ENCODE data around the gene FAM241A. TPM values are rescaled to one million over a fixed set of nuclear protein-coding genes. Genes with fewer than 3 reads are reported as not detected.

FAM241A gene
- total RNA-seq, 1 experiment from 2014 or later: 10.9 TPM

DNA sequence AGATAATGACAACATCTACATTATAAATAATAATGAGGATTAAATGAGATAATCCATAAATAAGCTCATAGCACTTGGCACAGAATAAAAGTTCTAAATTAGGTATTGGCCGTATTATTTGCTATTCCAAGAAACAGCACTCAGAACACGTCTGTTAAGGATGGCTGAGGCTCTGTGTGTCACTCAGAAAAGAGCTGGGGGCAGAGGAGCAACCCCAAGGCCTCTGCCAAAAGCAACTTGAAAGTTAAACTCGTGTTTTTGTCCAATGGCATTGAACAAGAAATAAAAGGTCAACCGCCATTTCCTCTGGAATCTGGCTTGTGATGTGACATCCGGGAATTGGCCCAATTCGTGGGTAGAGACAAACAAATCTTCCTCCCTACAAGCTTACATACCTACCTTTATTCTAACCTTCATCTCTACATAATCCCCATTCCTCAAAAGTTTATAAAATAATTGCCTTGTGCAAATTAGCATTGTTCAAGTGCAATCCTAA lies 42.3 kb upstream of the FAM241A start:
- H3K36me3 Mint-ChIP-seq (ENCODE audit: insufficient read depth, unreplicated experiment): no peaks in the 10 kb centered on the region
- CTCF ChIA-PET: interaction anchor here (0.5 to 11.6 kb wide), 11 partner anchors 28 to 218 kb away, joined by 3 to 206 read pairs (median 5); no protein-coding TSS in a partner anchor
- intact Hi-C loops (cut with micrococcal nuclease): no loop called here
- TF ChIP-seq, protein P1, sequence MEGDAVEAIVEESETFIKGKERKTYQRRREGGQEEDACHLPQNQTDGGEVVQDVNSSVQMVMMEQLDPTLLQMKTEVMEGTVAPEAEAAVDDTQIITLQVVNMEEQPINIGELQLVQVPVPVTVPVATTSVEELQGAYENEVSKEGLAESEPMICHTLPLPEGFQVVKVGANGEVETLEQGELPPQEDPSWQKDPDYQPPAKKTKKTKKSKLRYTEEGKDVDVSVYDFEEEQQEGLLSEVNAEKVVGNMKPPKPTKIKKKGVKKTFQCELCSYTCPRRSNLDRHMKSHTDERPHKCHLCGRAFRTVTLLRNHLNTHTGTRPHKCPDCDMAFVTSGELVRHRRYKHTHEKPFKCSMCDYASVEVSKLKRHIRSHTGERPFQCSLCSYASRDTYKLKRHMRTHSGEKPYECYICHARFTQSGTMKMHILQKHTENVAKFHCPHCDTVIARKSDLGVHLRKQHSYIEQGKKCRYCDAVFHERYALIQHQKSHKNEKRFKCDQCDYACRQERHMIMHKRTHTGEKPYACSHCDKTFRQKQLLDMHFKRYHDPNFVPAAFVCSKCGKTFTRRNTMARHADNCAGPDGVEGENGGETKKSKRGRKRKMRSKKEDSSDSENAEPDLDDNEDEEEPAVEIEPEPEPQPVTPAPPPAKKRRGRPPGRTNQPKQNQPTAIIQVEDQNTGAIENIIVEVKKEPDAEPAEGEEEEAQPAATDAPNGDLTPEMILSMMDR (IDR thresholded peaks at IDR 0.05; ENCODE audit: unreplicated experiment): no peak
- H3K4me3 Mint-ChIP-seq (ENCODE audit: unreplicated experiment): no peak overlapping the region
- H3K27ac Mint-ChIP-seq (ENCODE audit: low read depth, unreplicated experiment): no peak overlapping the region
- POLR2A ChIA-PET: interaction anchor here (1.8 kb wide), 1 partner anchor 10 kb away, joined by 5 read pairs; no protein-coding TSS in a partner anchor
- BruUV-seq (replicated peaks): no TSS peak
- no peaks in the 10 kb centered on the region for H3K9me3 Mint-ChIP-seq (ENCODE audit: unreplicated experiment)
- no peak for DNase-seq (ENCODE audit: unreplicated experiment)
- H3K27me3 Mint-ChIP-seq (ENCODE audit: insufficient read depth, unreplicated experiment): no peaks in the 10 kb centered on the region
- H3K4me1 Mint-ChIP-seq (ENCODE audit: insufficient read depth, unreplicated experiment): peaks cover 7% of the 10 kb centered on the region

DNA sequence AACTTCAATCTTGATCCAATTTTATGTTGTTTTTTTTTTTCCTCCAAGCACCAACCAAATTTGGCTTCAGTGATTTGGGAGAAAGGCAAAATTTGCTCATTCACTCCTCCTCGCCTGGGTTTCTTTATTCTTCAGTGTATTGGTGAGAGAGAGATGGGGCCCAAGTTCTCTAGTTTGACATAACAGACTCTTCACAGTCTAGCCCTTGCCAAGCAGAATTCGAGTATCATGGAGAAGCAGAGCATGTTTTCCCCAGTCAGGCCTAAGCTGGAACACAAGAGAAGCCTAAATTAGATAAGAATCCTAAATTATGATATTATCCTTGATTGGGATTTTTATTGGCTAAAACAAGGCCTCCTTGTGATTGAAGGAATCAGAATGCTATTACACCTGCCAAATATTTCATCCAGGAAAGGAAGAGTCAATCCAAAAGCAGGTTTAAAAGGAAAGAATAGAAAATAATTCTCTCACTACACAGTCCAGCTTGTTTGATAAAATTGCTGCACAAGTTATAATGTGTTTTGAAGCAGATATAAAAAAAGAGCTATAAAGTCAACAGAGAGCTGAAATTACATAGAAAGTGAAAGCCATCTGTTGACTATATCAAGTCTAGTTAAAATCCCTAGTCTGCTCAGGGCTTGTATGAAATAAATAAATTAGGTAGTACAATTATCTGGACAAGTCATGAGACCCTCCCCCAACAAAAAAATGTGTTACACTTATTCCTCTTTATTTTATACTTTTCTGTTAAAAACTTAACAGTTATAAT lies 39.9 kb upstream of the FAM241A start:
- Mint-ChIP-seq H3K27ac (ENCODE audit: low read depth, unreplicated experiment) (no peak overlapping the region), H3K36me3 (ENCODE audit: insufficient read depth, unreplicated experiment) (no peaks in the 10 kb centered on the region), H3K4me3 (ENCODE audit: unreplicated experiment) (no peak overlapping the region), H3K9me3 (ENCODE audit: unreplicated experiment) (no peaks in the 10 kb centered on the region), H3K27me3 (ENCODE audit: insufficient read depth, unreplicated experiment) (no peaks in the 10 kb centered on the region), H3K4me1 (ENCODE audit: insufficient read depth, unreplicated experiment) (no peaks in the 10 kb centered on the region)
- intact Hi-C loops (cut with micrococcal nuclease): no loop called here
- ChIA-PET POLR2A (interaction anchor here (0.9 to 1.1 kb wide), 2 partner anchors 55 to 142 kb away, joined by 3 to 5 read pairs; no protein-coding TSS in a partner anchor), CTCF (interaction anchor here (0.7 to 11.6 kb wide), 3 partner anchors 85 to 1706 kb away, joined by 3 to 206 read pairs (median 8); no protein-coding TSS in a partner anchor)
- TF ChIP-seq, protein P1 (IDR thresholded peaks at IDR 0.05; ENCODE audit: unreplicated experiment): no peak
- no TSS peak for BruUV-seq (replicated peaks)
- no peak for DNase-seq (ENCODE audit: unreplicated experiment)

DNA sequence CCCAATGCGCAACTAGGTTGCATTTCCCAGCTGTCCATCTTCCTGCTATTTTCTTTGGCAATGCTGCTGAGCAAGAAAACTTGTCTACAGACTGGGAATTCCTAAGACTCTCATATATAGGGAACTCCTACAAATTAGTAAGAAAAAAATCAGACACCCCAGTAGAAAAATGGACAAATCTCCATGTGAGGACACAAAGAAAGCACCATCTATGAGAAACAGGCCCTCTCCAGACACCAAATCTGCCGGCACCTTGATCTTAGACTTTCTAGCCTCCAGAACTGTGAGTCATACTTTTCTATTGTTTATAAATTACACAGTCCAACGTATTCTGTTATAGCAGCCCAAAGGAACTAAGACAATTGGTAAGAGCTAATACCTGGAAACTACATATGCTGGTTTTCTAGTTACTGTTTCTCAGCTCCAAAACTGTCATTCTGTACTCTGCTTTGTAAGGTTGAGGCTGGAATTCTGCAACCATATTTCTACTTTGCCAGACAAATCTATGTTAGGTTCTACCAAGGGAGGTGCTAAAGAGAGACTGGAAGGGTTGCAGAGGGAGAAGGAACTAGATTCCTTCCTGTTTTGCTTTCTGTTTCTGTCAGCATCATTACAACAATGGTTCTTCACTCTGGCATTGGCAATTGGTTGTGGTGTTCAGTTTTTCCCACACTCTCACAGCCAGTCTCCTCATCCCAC lies 35.7 kb upstream of the FAM241A start:
- H3K36me3 Mint-ChIP-seq (ENCODE audit: insufficient read depth, unreplicated experiment): peaks cover 6% of the 10 kb centered on the region
- intact Hi-C loops (cut with micrococcal nuclease): loop anchor here (5.0 kb wide), 1 partner anchor 38 kb away; the partner anchor contains the start of gene FAM241A
- ChIA-PET POLR2A (interaction anchor here (1.0 to 1.7 kb wide), 7 partner anchors 10 to 187 kb away, joined by 3 to 5 read pairs (median 3); partner anchors contain the start of gene ALPK1), CTCF (interaction anchor here (0.6 to 1.2 kb wide), 8 partner anchors 9 to 468 kb away, joined by 3 to 7 read pairs (median 4); no protein-coding TSS in a partner anchor)
- H3K27ac Mint-ChIP-seq (ENCODE audit: low read depth, unreplicated experiment): no peak overlapping the region
- H3K4me3 Mint-ChIP-seq (ENCODE audit: unreplicated experiment): no peak overlapping the region
- peak; percentile 78 for DNase-seq (ENCODE audit: unreplicated experiment)
- BruUV-seq (replicated peaks): no TSS peak
- TF ChIP-seq, protein P1 (IDR thresholded peaks at IDR 0.05; ENCODE audit: unreplicated experiment): no peak
- no peaks in the 10 kb centered on the region for H3K27me3 Mint-ChIP-seq (ENCODE audit: insufficient read depth, unreplicated experiment)
- no peaks in the 10 kb centered on the region for H3K9me3 Mint-ChIP-seq (ENCODE audit: unreplicated experiment)
- H3K4me1 Mint-ChIP-seq (ENCODE audit: insufficient read depth, unreplicated experiment): peaks cover 16% of the 10 kb centered on the region

DNA sequence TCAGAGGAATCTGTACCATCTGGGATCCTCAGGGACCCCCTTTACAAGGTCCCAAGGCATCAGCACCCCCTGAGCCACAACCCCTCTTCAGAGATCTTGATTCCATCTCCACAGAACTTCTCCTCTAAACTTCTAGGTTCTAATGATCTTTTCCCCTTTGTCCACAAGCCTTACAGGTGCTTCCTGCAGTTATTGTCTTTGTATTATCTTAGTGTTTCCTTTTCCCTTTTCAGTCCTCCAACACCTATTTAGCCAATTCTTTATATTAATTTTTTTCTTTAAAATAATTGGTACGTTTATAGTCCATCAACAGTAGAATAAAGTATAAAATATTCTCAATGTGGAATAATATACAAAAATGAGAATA lies 35.2 kb upstream of the FAM241A start:
- Mint-ChIP-seq H3K4me3 (ENCODE audit: unreplicated experiment) (no peak overlapping the region), H3K9me3 (ENCODE audit: unreplicated experiment) (no peaks in the 10 kb centered on the region), H3K36me3 (ENCODE audit: insufficient read depth, unreplicated experiment) (peaks cover 6% of the 10 kb centered on the region), H3K4me1 (ENCODE audit: insufficient read depth, unreplicated experiment) (peaks cover 16% of the 10 kb centered on the region), H3K27me3 (ENCODE audit: insufficient read depth, unreplicated experiment) (no peaks in the 10 kb centered on the region), H3K27ac (ENCODE audit: low read depth, unreplicated experiment) (no peak overlapping the region)
- BruUV-seq (replicated peaks): no TSS peak
- TF ChIP-seq, protein P1 (IDR thresholded peaks at IDR 0.05; ENCODE audit: unreplicated experiment): no peak
- DNase-seq (ENCODE audit: unreplicated experiment): no peak
- intact Hi-C loops (cut with micrococcal nuclease): loop anchor here (5.0 kb wide), 1 partner anchor 37 kb away; the partner anchor contains the start of gene FAM241A
- ChIA-PET CTCF (interaction anchor here (1.0 to 1.2 kb wide), 4 partner anchors 10 to 176 kb away, joined by 3 to 7 read pairs (median 4); no protein-coding TSS in a partner anchor), POLR2A (interaction anchor here (1.2 to 1.7 kb wide), 4 partner anchors 10 to 187 kb away, joined by 3 to 5 read pairs (median 4); partner anchors contain the start of gene ALPK1)
